ENCODE measurements around the gene AAK1.

- TF ChIP-seq ZNF232 (CRISPR knock-in tag; IDR thresholded peaks at IDR 0.05; ENCODE audit: borderline replicate concordance) = no peak
- TF ChIP-seq, protein P1, sequence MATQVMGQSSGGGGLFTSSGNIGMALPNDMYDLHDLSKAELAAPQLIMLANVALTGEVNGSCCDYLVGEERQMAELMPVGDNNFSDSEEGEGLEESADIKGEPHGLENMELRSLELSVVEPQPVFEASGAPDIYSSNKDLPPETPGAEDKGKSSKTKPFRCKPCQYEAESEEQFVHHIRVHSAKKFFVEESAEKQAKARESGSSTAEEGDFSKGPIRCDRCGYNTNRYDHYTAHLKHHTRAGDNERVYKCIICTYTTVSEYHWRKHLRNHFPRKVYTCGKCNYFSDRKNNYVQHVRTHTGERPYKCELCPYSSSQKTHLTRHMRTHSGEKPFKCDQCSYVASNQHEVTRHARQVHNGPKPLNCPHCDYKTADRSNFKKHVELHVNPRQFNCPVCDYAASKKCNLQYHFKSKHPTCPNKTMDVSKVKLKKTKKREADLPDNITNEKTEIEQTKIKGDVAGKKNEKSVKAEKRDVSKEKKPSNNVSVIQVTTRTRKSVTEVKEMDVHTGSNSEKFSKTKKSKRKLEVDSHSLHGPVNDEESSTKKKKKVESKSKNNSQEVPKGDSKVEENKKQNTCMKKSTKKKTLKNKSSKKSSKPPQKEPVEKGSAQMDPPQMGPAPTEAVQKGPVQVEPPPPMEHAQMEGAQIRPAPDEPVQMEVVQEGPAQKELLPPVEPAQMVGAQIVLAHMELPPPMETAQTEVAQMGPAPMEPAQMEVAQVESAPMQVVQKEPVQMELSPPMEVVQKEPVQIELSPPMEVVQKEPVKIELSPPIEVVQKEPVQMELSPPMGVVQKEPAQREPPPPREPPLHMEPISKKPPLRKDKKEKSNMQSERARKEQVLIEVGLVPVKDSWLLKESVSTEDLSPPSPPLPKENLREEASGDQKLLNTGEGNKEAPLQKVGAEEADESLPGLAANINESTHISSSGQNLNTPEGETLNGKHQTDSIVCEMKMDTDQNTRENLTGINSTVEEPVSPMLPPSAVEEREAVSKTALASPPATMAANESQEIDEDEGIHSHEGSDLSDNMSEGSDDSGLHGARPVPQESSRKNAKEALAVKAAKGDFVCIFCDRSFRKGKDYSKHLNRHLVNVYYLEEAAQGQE (IDR thresholded peaks at IDR 0.05; ENCODE audit: borderline replicate concordance in 1 of 2, low read depth in 1 of 2, low read length in 2 of 2) = no peak
- no peak for TF ChIP-seq EZH2 (conservative IDR thresholded peaks at IDR 0.05; ENCODE audit: low read depth, low read length)
- TF ChIP-seq ZBTB40 (IDR thresholded peaks at IDR 0.05) = no peak
- TF ChIP-seq ZBTB40 (CRISPR knock-in tag; IDR thresholded peaks at IDR 0.05) = no peak
- TF ChIP-seq CTCF (CRISPR knock-in tag; IDR thresholded peaks at IDR 0.05) = no peak
- TF ChIP-seq CHCHD3 (CRISPR knock-in tag; IDR thresholded peaks at IDR 0.05) = no peak
- TF ChIP-seq RFX5 (IDR thresholded peaks at IDR 0.05; ENCODE audit: low read depth, low read length) = no peak
- TF ChIP-seq BRCA1 (CRISPR knock-in tag; IDR thresholded peaks at IDR 0.05) = no peak
- TF ChIP-seq MAFK (conservative IDR thresholded peaks at IDR 0.05 in 1 of 2, IDR thresholded peaks at IDR 0.05 in 1 of 2; ENCODE audit: low read length in 2 of 2) = no peak
These were observed 112.4 kb downstream of the AAK1 start for GRCh38 chr2:69531186-69531585.
